HG02852 (cell line): ENCODE measurements around the gene PAAF1.
A peak's percentile ranks its signal among the peaks of the same experiment; 100 is the strongest.

Source experiments
- ATAC-seq: cut with Tn5 transposase; IDR thresholded peaks from one replicate; pipeline ENCODE4 v1.9.1; 2021; ENCODE audit warnings: mild to moderate bottlenecking, moderate library complexity; ENCODE audit not compliant: unreplicated experiment

PAAF1 gene

GRCh38 chr11:73944085-73944484, 67.3 kb downstream of the PAAF1 start:
- ATAC-seq = no peak

- no peak for ATAC-seq
Observed at GRCh38 chr11:73944901-73945300, 68.1 kb downstream of the PAAF1 start.

GRCh38 chr11:73945396-73945795, 68.6 kb downstream of the PAAF1 start:
- no peak for ATAC-seq

GRCh38 chr11:73946798-73947458, 70.1 kb downstream of the PAAF1 start:
- ATAC-seq = no peak

DNA sequence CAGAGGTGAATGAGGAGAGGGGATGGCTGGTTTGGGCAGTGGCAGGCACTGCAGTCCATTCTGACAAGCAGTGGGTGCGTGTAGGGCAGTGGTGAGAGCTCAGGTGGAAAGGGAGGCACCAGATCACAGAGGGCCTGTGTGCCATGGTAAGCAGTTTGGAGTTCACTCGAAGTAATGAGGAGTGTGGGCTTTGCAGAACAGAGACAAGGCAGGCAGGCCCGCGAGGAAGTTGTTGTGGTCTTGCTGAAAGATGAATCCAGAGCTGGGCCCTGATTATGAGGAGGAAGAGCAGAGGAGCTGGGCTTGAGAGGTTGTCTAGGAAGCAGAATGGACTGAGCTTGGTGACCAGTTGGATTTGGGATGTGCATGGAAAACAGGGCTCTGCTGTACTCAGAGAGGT, 72.4 kb downstream of the PAAF1 start:
- no peak for ATAC-seq

- ATAC-seq = no peak
Observed at GRCh38 chr11:73949912-73950311, 73.1 kb downstream of the PAAF1 start.

GRCh38 chr11:73950869-73951710, 74.3 kb downstream of the PAAF1 start, which contains the start of gene DNAJB13:
TSS of gene DNAJB13 (plus strand) at chr11:73951026. CDS start at chr11:73951070, 44 bp downstream.
- ATAC-seq = peak; percentile 79

GRCh38 chr11:73951797-73952196, 75.0 kb downstream of the PAAF1 start:
- ATAC-seq = no peak

DNA sequence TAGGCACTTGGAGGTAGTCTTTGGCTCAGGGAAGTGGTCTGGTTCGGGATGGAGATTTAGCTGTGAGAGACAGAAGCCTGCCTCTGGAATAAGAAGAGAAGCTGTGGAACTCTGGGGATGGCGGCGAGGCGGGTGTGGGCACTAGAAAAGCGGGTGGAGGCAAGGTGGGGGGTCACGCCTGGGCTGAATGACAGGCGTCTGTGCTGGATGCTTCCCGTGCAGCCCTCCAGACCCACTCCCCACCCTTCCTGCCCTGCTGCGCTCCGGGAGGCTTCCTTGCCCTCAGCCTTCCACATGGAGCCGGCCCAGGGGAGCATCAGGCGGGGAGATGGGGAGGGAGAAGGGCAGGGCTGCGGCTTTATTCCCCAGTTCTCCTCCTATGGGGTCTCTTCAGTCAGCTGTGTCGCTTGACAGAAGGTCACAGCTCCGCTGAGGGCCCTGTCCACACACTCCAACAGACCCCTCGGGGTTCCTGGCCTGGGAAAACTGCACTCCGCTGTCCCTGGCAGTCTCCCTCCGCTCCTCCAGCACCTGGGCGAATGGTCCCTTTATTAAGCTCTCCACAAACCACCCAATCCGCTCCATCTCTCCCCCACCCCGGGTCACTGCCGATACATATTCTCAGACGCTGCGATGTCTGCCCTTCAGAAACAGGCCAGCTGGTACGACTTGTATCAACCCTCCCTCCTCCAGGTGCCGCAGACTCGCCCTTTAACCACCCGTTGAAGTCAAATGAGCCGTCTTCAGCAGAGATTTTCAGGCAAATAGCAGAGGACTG, 80.3 kb downstream of the PAAF1 start:
- ATAC-seq = no peak

DNA sequence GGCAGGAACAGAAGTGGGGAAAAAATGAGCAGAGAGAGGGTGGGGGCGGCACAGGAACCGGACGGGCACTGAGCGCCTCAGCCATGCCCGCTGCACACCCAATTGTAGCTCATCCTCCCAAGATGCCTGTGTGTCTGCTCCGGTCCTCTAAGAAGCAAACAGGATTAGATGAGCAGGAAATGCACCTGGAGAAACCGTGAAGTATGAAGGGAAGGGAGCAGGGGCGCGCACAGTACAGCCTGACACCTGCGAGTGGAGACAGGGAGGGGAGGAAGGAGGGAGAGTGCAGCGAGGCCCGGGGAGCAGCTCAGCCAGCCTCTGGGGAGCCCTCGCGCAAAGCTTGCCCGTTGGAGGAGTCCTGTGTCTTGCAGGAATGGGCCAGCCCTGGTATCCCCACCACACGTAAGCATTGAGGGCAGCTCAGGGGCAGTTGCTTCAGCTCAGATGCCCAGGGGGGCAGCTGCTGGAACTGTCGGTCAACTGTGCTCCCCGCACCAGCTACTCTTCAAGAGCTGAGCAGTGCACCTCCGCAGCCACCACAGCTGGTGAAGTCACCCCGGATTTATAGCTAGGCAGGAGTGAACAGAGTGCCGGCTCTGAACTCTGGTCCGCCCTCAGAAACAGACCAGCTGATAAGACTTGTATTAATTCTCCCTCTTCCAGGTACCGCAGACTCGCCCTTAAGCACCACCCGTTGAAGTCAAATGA, 81.0 kb downstream of the PAAF1 start:
- no peak for ATAC-seq

GRCh38 chr11:73958521-73959141, 81.8 kb downstream of the PAAF1 start:
- no peak for ATAC-seq

GRCh38 chr11:73961321-73961720, 84.5 kb downstream of the PAAF1 start:
- no peak for ATAC-seq

DNA sequence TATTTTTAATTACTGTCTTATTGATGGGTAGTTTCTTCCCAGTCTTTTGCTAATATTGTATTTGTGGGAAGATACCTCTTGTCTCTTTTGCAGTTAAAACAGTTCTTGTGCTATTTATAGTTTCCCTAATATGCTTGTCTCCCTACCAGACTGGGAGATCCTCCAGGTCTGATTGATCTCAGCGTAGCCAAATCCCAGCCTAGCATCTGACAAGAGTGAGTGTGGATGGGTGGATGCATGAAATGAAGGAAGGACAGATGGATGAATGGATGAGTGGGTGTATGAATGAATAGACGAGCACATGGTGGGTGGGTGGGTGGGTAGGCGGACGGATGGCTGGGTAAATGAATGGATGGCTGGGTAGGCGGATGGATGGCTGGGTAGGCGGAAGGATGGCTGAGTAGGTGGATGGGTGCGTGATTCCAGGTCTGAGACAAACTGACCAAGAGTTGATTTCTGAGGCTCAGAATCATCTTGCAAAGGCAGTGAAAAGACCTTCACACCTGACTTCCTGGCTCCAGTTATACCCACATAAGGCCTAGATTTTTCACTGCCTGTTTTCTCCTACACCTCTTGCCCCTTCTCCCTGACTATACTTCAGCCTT, 85.4 kb downstream of the PAAF1 start:
- ATAC-seq = no peak

GRCh38 chr11:73963861-73964260, 87.1 kb downstream of the PAAF1 start:
- no peak for ATAC-seq

DNA sequence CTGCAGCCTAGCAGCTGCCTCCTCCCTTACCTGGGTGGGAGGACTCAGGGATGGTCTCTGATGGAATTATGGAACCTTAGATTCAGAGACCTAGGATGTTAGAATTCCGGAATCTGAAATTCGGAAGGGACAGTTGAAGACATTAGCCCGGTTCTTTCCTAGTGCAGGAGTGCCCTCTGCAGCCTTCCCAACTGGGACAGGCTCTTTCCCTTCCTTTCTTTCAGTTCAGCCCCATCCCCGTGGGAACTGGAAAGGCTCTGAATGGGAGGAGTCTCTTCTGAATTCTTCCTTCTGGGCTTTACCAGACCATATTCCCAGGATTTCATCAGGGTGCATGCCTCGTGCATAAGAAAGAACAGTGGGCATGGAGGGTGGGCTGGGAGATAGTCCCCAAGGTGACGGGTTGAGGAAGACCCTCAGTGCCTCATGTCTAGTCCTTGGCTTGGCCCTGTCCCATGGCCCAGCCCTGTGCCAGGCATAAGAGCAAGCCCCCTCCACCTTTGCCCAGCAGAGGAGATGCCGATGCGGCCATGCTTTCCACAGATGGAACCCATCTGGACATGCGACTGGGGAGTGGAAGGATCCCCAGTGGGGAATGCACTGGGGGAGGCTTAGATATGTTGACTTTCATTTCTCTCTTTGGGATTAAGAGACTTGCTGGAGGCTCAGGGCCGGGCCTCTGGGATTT, 88.4 kb downstream of the PAAF1 start:
- no peak for ATAC-seq

DNA sequence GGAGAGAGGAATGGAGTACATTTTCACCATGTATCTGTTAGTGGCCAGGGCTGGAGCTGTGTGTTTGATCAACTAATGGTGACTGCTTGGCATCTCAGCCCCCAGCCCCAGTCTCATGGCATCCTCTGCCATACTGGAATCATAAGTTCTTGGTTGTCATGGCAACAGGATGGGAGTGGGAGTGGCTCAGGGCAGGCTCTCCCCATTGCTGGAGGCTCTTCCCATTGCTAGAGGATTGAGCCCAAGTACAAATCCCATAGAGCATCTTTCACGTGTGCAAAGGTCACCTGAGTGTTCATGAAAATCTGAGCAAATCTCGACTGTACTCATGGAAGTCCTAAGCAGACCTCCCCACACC, 88.9 kb downstream of the PAAF1 start:
- ATAC-seq = no peak

GRCh38 chr11:73968356-73968966, 91.7 kb downstream of the PAAF1 start:
- ATAC-seq = no peak

- ATAC-seq = no peak
Observed at GRCh38 chr11:73969091-73969490, 92.3 kb downstream of the PAAF1 start.
